ENCODE results near the gene VEZT. TPM values are rescaled to one million over a fixed set of nuclear protein-coding genes. Genes with fewer than 3 reads are reported as not detected.

Gene VEZT
- total RNA-seq, 4 donors from 2014 or later: 76.5 to 121 (median 95.2) TPM

DNA sequence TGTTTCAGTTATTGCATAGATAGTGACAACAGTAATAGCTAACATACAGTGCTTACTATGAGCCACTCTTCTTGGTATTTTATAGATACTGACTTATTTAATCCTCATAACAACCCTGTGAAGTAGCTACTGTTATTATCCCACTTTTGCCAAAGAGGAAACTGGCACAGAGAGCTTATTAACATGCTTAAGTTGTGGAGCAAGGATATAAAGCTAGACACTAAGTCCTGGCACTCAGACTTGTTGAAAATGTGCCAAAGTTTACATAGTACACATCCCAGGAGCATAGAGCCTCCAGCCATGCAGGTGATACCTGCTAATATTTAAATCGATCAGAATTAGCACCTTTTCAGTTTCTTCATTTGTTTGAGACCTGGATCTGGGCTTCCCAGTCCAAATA is 41.8 kb downstream of the VEZT start:
- no peak for DNase-seq
- Histone ChIP-seq H3K4me3 (no peak overlapping the region), H3K9me3 (no peaks in the 10 kb centered on the region), H3K4me1 (no peaks in the 10 kb centered on the region), H3K36me3 (peaks cover 0 to 66% (median 0%) of the 10 kb centered on the region in 3 donors), H3K27ac (no peak overlapping the region), H3K27me3 (no peaks in the 10 kb centered on the region)
- TF ChIP-seq, protein P1, sequence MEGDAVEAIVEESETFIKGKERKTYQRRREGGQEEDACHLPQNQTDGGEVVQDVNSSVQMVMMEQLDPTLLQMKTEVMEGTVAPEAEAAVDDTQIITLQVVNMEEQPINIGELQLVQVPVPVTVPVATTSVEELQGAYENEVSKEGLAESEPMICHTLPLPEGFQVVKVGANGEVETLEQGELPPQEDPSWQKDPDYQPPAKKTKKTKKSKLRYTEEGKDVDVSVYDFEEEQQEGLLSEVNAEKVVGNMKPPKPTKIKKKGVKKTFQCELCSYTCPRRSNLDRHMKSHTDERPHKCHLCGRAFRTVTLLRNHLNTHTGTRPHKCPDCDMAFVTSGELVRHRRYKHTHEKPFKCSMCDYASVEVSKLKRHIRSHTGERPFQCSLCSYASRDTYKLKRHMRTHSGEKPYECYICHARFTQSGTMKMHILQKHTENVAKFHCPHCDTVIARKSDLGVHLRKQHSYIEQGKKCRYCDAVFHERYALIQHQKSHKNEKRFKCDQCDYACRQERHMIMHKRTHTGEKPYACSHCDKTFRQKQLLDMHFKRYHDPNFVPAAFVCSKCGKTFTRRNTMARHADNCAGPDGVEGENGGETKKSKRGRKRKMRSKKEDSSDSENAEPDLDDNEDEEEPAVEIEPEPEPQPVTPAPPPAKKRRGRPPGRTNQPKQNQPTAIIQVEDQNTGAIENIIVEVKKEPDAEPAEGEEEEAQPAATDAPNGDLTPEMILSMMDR (IDR thresholded peaks at IDR 0.05): no peak
- TF ChIP-seq POLR2A (IDR thresholded peaks at IDR 0.05): no peak

DNA sequence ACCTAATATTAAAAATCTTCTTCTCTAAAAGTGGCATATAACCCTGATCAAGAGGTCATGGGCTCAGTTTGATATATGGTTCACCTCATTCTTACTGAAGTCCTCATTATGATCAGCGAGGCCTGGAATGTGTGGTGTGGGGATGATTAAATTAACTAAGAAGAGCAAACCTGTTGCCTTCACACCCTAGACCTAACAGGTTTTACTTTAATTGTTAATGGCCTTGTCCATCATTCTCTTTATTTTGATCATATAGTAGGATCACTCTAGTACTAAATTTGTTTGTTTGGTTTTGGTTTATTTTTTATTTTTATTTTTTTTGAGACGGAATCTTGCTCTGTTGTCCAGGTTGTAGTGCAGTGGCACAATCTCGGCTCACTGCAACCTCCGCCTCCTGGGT is 43.5 kb downstream of the VEZT start:
- Histone ChIP-seq H3K4me3 (no peak overlapping the region), H3K36me3 (peaks cover 0 to 63% (median 0%) of the 10 kb centered on the region in 3 donors)
- no peak for DNase-seq

DNA sequence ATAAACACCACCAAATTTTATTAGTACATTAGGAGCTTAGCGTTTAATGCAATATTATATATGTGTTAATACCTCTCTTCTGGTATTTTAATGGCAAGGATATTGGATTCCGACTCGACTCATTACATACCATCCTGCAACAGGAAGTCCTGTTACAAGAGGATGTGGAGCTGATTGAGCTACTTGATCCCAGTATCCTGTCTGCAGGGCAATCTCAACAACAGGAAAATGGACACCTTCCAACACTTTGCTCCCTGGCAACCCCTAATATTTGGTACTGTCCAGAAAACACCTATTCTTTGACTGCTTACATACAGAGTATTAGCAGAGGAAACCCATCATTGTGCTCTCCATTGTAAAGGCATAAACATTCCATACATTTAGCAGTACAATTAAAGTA is 45.2 kb downstream of the VEZT start:
- no peak overlapping the region for H3K27ac ChIP-seq
- H3K27me3 ChIP-seq: no peaks in the 10 kb centered on the region
- H3K4me1 ChIP-seq: no peaks in the 10 kb centered on the region
- no peaks in the 10 kb centered on the region for H3K9me3 ChIP-seq
- peaks cover 0 to 63% (median 4%) of the 10 kb centered on the region in 3 donors for H3K36me3 ChIP-seq
- H3K4me3 ChIP-seq: no peak overlapping the region
- TF ChIP-seq, protein P1 (IDR thresholded peaks at IDR 0.05): no peak
- TF ChIP-seq POLR2A (IDR thresholded peaks at IDR 0.05): no peak
- no peak for DNase-seq

More for the DNA sequence above, 43.5 kb downstream of the VEZT start:
- TF ChIP-seq, protein P1 (IDR thresholded peaks at IDR 0.05): no peak
- TF ChIP-seq POLR2A (IDR thresholded peaks at IDR 0.05): no peak
- Histone ChIP-seq H3K4me1 (no peaks in the 10 kb centered on the region), H3K27me3 (no peaks in the 10 kb centered on the region), H3K27ac (no peak overlapping the region), H3K9me3 (no peaks in the 10 kb centered on the region)

DNA sequence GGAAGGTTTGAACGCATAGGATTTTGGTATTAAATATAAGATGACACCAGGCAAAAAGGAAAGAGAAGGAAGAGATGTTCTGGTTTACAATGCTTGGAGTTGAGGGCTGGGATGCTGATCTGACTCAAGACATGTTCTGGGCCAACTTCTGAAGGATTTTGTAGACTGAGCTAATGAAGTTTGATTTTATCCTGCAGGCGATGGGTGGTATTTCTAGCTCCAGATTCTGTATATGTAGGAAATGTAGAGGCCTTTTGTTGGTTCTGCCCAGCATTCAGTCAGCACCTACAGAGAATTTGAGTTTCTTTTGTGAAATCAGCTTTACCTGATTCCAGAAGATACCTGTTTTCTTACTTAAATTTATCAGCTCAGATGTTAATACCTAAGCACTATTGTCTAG is 48.2 kb downstream of the VEZT start:
- peaks cover 0 to 70% (median 4%) of the 10 kb centered on the region in 3 donors for H3K36me3 ChIP-seq
- TF ChIP-seq, protein P1 (IDR thresholded peaks at IDR 0.05): no peak
- TF ChIP-seq POLR2A (IDR thresholded peaks at IDR 0.05): no peak
- DNase-seq: no peak

DNA sequence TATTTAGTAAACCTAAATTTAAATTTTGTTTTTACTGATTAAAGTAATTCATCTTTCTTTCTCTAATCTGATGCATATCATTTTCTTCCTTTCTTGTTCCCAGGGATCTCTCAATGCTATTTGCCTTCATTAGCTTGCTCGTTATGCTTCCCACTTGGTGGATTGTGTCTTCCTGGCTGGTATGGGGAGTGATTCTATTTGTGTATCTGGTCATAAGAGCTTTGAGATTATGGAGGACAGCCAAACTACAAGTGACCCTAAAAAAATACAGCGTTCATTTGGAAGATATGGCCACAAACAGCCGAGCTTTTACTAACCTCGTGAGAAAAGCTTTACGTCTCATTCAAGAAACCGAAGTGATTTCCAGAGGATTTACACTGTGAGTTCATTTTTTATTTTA is 48.6 kb downstream of the VEZT start:
- Histone ChIP-seq H3K9me3 (no peaks in the 10 kb centered on the region), H3K36me3 (peaks cover 0 to 72% (median 4%) of the 10 kb centered on the region in 3 donors), H3K27ac (no peak overlapping the region), H3K27me3 (no peaks in the 10 kb centered on the region), H3K4me3 (no peak overlapping the region), H3K4me1 (no peaks in the 10 kb centered on the region)
- no peak for DNase-seq
- TF ChIP-seq POLR2A (IDR thresholded peaks at IDR 0.05): no peak
- TF ChIP-seq, protein P1 (IDR thresholded peaks at IDR 0.05): no peak

More for the DNA sequence above, 48.2 kb downstream of the VEZT start:
- no peak overlapping the region for H3K27ac ChIP-seq
- H3K4me3 ChIP-seq: no peak overlapping the region
- H3K9me3 ChIP-seq: no peaks in the 10 kb centered on the region
- H3K4me1 ChIP-seq: no peaks in the 10 kb centered on the region
- H3K27me3 ChIP-seq: no peaks in the 10 kb centered on the region

DNA sequence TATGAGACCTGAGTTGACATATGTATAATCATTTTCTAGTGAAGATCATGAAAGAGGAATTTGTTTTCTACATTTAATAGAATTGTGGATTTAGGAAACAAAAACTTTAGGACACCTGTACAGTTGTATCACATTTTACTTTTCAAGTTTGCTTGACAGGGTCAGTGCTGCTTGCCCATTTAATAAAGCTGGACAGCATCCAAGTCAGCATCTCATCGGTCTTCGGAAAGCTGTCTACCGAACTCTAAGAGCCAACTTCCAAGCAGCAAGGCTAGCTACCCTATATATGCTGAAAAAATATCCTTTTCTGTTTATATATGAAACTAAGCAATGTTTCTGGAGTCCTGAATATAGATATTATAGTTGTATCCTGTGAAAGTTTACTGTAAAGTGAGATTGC is 52.3 kb downstream of the VEZT start:
- DNase-seq: no peak
- no peak for TF ChIP-seq POLR2A (IDR thresholded peaks at IDR 0.05)
- TF ChIP-seq, protein P1 (IDR thresholded peaks at IDR 0.05): no peak
- no peak overlapping the region for H3K4me3 ChIP-seq
- peaks cover 0 to 69% (median 4%) of the 10 kb centered on the region in 3 donors for H3K36me3 ChIP-seq
- H3K27me3 ChIP-seq: no peaks in the 10 kb centered on the region
- H3K27ac ChIP-seq: no peak overlapping the region
- H3K4me1 ChIP-seq: no peaks in the 10 kb centered on the region
- H3K9me3 ChIP-seq: no peaks in the 10 kb centered on the region
